Inferior parietal cortex (tissue), 1 donor: ENCODE results near the gene CAMTA1.
A peak's percentile ranks its signal among the peaks of the same experiment; 100 is the strongest.
"Not testable (repeated sequence)": the region's sequence is repeated elsewhere in the genome, so short reads cannot be mapped to it uniquely, and the experiment has no call there.

Source experiments
- DNase-seq: peaks from one replicate; pipeline ENCODE4 v3.0.0-alpha.2; 2016; ENCODE audit errors: extremely low spot score

The CAMTA1 gene

GRCh38 chr1:7674972-7675371 is 889.7 kb downstream of the CAMTA1 start:
- DNase-seq: no peak

GRCh38 chr1:7675431-7676273 is 890.4 kb downstream of the CAMTA1 start:
- no peak for DNase-seq

GRCh38 chr1:7676274-7676945 is 891.2 kb downstream of the CAMTA1 start:
- DNase-seq: no peak

DNA sequence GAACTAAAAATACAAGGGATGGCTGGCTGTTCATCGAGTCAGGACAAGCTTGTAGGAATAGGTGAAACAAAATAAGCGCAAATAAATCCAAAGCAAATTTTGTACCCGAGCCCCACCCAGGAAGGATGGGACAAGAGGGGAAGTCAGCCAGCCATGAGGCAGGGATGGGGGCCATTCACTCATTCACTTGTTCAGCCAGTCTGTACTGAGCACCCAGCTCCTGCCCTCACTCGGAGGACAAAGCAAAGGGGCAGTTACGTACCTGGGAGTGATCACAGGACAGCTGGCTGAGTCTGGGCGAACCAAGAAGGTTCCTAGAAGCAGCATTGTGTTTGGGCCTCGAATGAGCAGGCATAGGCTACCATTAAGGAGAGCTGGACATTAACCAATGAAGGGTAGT is 891.9 kb downstream of the CAMTA1 start:
- no peak for DNase-seq

GRCh38 chr1:7677815-7678214 is 892.6 kb downstream of the CAMTA1 start:
- DNase-seq: no peak

- DNase-seq: no peak
These were observed 893.4 kb downstream of the CAMTA1 start for GRCh38 chr1:7678491-7679158.

- DNase-seq: no peak
These were observed 894.1 kb downstream of the CAMTA1 start for GRCh38 chr1:7679159-7679872.

- no peak for DNase-seq
These were observed 894.6 kb downstream of the CAMTA1 start for GRCh38 chr1:7679873-7680206.

GRCh38 chr1:7680207-7680954 is 895.1 kb downstream of the CAMTA1 start:
- peak; percentile 66 for DNase-seq

DNA sequence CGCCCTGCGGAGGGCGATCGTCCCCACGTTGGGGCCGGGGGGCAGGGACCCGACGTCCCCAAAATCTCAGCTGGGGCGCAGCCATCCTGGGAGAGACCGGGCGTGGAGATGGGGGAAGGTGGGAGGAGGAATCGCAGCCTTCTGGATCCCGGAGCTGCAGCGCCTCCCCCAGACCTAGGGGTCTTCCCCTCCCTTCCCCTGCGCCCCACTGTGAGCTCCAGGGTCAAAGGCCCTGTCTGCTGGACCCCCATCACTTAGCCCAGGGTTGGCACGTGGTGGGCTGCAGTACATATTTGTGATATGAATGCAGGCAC is 895.7 kb downstream of the CAMTA1 start:
- no peak for DNase-seq

DNA sequence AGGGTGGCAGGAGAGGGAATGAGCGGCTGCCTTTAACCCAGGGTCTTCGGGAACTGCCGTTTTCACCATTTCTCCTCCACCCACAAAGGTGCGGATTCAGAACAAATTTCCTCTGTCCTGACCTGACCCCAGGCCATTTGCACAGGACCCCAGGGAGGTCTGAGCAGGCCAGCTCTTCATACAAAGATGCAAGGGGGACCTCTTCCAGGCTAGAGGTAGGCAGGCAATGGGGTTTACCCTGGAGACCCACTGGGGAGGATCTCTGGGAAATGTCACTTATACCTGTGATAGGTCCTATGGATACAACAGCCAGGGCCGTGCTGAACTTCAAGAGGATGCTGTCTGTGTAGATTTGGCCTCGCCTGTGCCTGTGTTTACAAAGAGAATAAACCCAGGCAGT is 896.1 kb downstream of the CAMTA1 start:
- no peak for DNase-seq

- no peak for DNase-seq
These were observed 898.3 kb downstream of the CAMTA1 start for GRCh38 chr1:7683521-7683920.

GRCh38 chr1:7684132-7684531 is 898.9 kb downstream of the CAMTA1 start:
- no peak for DNase-seq

- no peak for DNase-seq
These were observed 899.8 kb downstream of the CAMTA1 start for GRCh38 chr1:7684861-7685635.

DNA sequence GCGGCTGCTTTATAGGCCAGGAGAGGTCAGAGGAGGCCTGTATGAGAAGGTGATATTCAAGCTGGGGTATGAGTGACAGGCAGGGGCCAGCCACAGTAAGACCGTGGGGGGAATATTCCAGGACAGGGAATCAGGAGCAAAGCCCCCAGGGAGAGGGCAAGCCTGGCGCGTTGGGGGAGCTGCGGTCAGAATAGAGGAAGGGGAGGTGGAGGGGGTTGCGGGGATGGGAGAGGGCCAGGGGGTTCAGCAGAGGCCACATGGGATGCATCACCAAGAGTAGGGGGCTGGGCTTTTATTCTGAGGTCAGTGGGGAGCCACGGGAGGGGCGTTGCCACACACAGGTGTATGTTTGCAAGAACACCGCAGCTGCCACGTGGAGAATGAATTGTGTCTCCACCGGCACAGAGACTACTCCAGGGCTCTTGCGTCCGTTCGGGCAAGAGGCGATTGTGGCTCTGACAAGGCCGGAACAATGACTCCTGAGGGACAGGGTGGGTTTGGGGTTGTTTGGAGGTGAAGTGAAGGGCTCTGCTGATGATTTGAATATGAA is 901.1 kb downstream of the CAMTA1 start:
- DNase-seq: no peak

DNA sequence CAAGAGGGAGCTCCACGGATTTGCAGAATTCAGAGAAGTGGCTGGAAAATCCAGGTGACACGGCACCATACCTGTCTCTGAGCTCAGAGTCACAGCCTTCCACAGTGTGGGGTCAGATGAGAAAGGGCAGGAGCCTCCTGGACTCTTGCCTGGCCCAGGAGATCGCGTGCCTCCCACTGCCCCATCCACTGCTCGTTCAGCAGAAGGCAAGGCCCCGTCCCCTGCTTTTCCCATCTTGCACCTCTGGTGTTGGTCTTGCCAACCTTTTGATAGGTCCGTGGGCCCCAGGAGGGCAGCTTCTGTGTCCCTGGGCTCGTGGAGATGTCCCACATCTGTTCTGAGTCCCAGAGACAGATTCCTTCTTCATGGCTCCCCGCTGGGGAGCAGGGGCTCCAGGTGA is 902.2 kb downstream of the CAMTA1 start:
- DNase-seq: no peak

- DNase-seq: no peak
These were observed 903.4 kb downstream of the CAMTA1 start for GRCh38 chr1:7688659-7689058.

GRCh38 chr1:7689307-7689706 is 904.1 kb downstream of the CAMTA1 start:
- not testable (repeated sequence) for DNase-seq

DNA sequence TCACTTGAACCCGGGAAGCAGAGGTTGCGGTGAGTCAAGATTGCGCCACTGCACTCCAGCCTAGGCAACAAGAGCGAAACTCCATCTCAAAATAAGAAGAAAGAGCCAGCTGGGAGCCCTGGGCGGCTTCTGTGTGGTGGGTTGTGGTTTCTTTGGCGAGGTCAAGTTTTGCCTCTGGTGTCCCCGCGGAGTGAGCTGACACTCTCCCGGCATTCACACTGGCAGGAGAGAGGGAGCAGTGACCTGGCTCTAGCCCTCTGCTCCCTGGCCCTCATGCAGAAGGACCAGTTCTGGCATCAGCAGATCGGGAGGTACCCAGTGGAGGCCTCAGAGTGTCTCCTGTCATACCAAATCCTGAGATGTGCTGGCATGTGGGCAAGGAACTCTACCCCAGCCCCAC is 904.8 kb downstream of the CAMTA1 start:
- DNase-seq: no peak

DNA sequence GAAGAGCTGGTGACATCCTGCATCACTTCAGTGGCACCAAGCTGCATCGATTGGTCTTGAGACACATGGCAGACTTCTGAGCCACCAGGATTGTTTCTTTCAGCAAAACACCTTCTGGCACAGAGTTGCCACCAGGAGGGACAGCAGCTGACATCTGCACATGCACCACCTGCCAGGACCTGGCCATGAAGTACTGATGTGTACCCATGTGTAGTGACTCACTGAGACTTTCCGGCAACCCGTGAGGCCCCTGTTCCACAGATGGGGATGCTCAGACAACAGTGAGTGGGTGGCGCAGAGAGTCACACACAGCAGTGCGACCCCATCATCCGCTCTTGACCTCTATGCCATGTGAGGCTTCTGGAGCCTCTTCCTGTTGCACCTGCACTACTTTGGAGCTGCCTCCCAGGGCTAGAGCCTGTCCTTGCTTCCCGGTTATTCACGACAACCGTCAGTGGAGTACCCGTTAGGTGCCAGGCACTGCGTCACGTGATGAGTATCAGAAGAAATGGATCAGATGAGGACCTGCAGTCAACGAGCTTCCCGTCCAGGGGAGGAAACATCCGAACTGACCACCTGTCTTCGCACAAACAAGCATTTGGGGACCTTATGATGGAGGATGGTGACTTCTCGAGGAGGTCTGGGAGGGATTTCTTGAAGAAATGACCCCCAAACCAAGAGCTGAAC is 905.4 kb downstream of the CAMTA1 start:
- DNase-seq: no peak
